ENCODE data around the gene SEC22A. TPM values are rescaled to one million over a fixed set of nuclear protein-coding genes. Genes with fewer than 3 reads are reported as not detected.

Gene SEC22A
- polyA plus RNA-seq (ENCODE audit: insufficient read length in 10 of 10) = 10 to 100 TPM; 12.6 to 20.5 (median 15.7) TPM
- long read RNA-seq, donor 1, transcript SEC22A-210 (7 exons, 972 nt) = major isoform, 5 of 5 reads
- long read RNA-seq, donor 1, partial matches to known transcripts = 0 of 5 reads
- long read RNA-seq, donor 1, other reads (novel, unspliced or antisense) = 0 of 5 reads
- long read RNA-seq, donor 2, partial matches to known transcripts = 0 of 3 reads
- long read RNA-seq, donor 2, other reads (novel, unspliced or antisense) = 0 of 3 reads
- long read RNA-seq, donor 3 = 0 reads
- long read RNA-seq, donor 4, full-length matches to known transcripts = 5 of 5 reads
- long read RNA-seq, donor 4, partial matches to known transcripts = 0 of 5 reads
- long read RNA-seq, donor 4, other reads (novel, unspliced or antisense) = 0 of 5 reads
- long read RNA-seq, donor 5, full-length matches to known transcripts = 3 of 3 reads
- long read RNA-seq, donor 5, partial matches to known transcripts = 0 of 3 reads
- long read RNA-seq, donor 5, other reads (novel, unspliced or antisense) = 0 of 3 reads
- long read RNA-seq, donor 6, full-length matches to known transcripts = 5 of 5 reads
- long read RNA-seq, donor 6, partial matches to known transcripts = 0 of 5 reads
- long read RNA-seq, donor 6, other reads (novel, unspliced or antisense) = 0 of 5 reads
- long read RNA-seq, donor 7, partial matches to known transcripts = 0 of 1 reads
- long read RNA-seq, donor 7, other reads (novel, unspliced or antisense) = 0 of 1 reads
- long read RNA-seq, donor 8, partial matches to known transcripts = 0 of 1 reads
- long read RNA-seq, donor 8, other reads (novel, unspliced or antisense) = 0 of 1 reads
- long read RNA-seq, donor 9 = 0 reads

GRCh38 chr3:123201557-123202427, at the start of gene SEC22A:
Gene SEC22A, plus strand, starts transcription at chr3:123201943. Its CDS starts 7,275 bp downstream, at chr3:123209218.
- peak; percentile 93 to 98 (median 96) for DNase-seq

GRCh38 chr3:123152687-123153086, 49.1 kb upstream of the SEC22A start:
- no peak for DNase-seq

- no peak for DNase-seq
Observed at GRCh38 chr3:123153125-123154019, 48.4 kb upstream of the SEC22A start.

GRCh38 chr3:123154020-123154985, 47.4 kb upstream of the SEC22A start:
- no peak for DNase-seq

GRCh38 chr3:123155471-123156011, 46.2 kb upstream of the SEC22A start:
- no peak for DNase-seq

GRCh38 chr3:123156276-123156995, 45.3 kb upstream of the SEC22A start:
- no peak for DNase-seq

GRCh38 chr3:123157209-123157597, 44.5 kb upstream of the SEC22A start:
- no peak for DNase-seq

- no peak for DNase-seq
Observed at GRCh38 chr3:123157598-123158287, 44.0 kb upstream of the SEC22A start.

- no peak for DNase-seq
Observed at GRCh38 chr3:123158330-123158729, 43.4 kb upstream of the SEC22A start.

GRCh38 chr3:123158899-123159390, 42.8 kb upstream of the SEC22A start:
- peak in 1 of 3 donors; percentile 36 for DNase-seq

- DNase-seq = no peak
Observed at GRCh38 chr3:123159926-123160635, 41.7 kb upstream of the SEC22A start.

GRCh38 chr3:123161167-123161566, 40.6 kb upstream of the SEC22A start:
- DNase-seq = no peak

GRCh38 chr3:123163141-123163540, 38.6 kb upstream of the SEC22A start:
- DNase-seq = peak in 2 of 3 donors; percentile 51 to 64

- no peak for DNase-seq
Observed at GRCh38 chr3:123165163-123165562, 36.6 kb upstream of the SEC22A start.

- no peak for DNase-seq
Observed at GRCh38 chr3:123167686-123168085, 34.1 kb upstream of the SEC22A start.

GRCh38 chr3:123168122-123168521, 33.6 kb upstream of the SEC22A start:
- peak in 1 of 3 donors; percentile 31 for DNase-seq

- no peak for DNase-seq
Observed at GRCh38 chr3:123168605-123169004, 33.1 kb upstream of the SEC22A start.

Measured in muscle of back (tissue), 13 donors.